PC-3 (cell line): ENCODE data around the gene SRP14. TPM values are rescaled to one million over a fixed set of nuclear protein-coding genes. Genes with fewer than 3 reads are reported as not detected.

ENCODE experiments used
- ATAC-seq: fragments of 200-7000 bp; cut with Tn5 transposase; 2 replicates; pipeline ENCODE4 v1.9.1; 2020; ENCODE audit warnings: mild to moderate bottlenecking, moderate library complexity
- BruUV-seq: library from RNA; stranded (reverse); fragments of 400-500 nt; replicated peaks from 2 replicates; lab custom pipeline; 2021; lab: Mats Ljungman, UMichigan
- CTCF ChIA-PET: fragments of 300-600 bp; sonication (Branson Sonifier 250); formaldehyde crosslinking; loops from one replicate; lab custom pipeline; 2022; ENCODE audit warnings: antibody characterized with exemption; lab: Charles Lee
- POLR2A ChIA-PET: fragments of 300-600 bp; sonication (Branson Sonifier 250); formaldehyde crosslinking; loops from one replicate; lab custom pipeline; 2022; ENCODE audit warnings: antibody characterized with exemption; ENCODE audit not compliant: unreplicated experiment; lab: Charles Lee
- DNase-seq: peaks from one replicate; pipeline ENCODE4 v3.0.0-alpha.2; 2015
- H2AFZ ChIP-seq: fragments of 300-600 bp; sonication (generic); 2 replicates; pipeline ENCODE4 v1.6.0; 2016; ENCODE audit warnings: antibody characterized with exemption, low read length
- H3F3A ChIP-seq: fragments of 300-600 bp; sonication (generic); one replicate; pipeline ENCODE4 v1.6.0; 2017; ENCODE audit warnings: antibody characterized with exemption, low read length, control low read depth, mild to moderate bottlenecking; ENCODE audit not compliant: unreplicated experiment
- H3K27ac ChIP-seq: fragments of 300-600 bp; sonication (generic); 2 replicates; pipeline ENCODE4 v1.5.1; 2016; ENCODE audit warnings: mild to moderate bottlenecking, low read length
- H3K27me3 ChIP-seq: fragments of 300-600 bp; sonication (generic); 2 replicates; pipeline ENCODE4 v1.6.1; 2016; ENCODE audit warnings: low read length, mixed read lengths
- H3K36me3 ChIP-seq: fragments of 300-600 bp; sonication (generic); 2 replicates; pipeline ENCODE4 v1.6.1; 2016; ENCODE audit warnings: low read depth, mixed run types, low read length, mixed read lengths
- H3K4me1 ChIP-seq: fragments of 300-600 bp; sonication (generic); 2 replicates; pipeline ENCODE4 v1.5.1; 2016; ENCODE audit warnings: low read length; ENCODE audit not compliant: insufficient read depth
- H3K4me2 ChIP-seq: fragments of 300-600 bp; sonication (generic); 2 replicates; pipeline ENCODE4 v1.6.0; 2016; ENCODE audit warnings: low read length
- H3K4me3 ChIP-seq: fragments of 300-600 bp; sonication (generic); 2 replicates; pipeline ENCODE4 v1.5.1; 2016; ENCODE audit warnings: mild to moderate bottlenecking, low read length, mixed read lengths
- H3K79me2 ChIP-seq: fragments of 300-600 bp; sonication (generic); 2 replicates; pipeline ENCODE4 v1.6.1; 2017; ENCODE audit warnings: low read length, mixed read lengths
- H3K9ac ChIP-seq: fragments of 300-600 bp; sonication (generic); 2 replicates; pipeline ENCODE4 v1.6.0; 2016; ENCODE audit warnings: mild to moderate bottlenecking, low read length
- H3K9me2 ChIP-seq: fragments of 300-600 bp; sonication (generic); replicated peaks from 2 replicates; pipeline ENCODE4 v1.6.1; 2016; ENCODE audit warnings: mixed run types, low read length, mixed read lengths
- H3K9me3 ChIP-seq: fragments of 300-600 bp; sonication (generic); 2 replicates; pipeline ENCODE4 v1.6.1; 2016; ENCODE audit warnings: low read length, mixed read lengths
- H4K20me1 ChIP-seq: fragments of 300-600 bp; sonication (generic); 2 replicates; pipeline ENCODE4 v1.6.1; 2016; ENCODE audit warnings: low read length, mixed read lengths
- CTCF ChIP-seq: fragments of 300-600 bp; sonication (generic); conservative IDR thresholded peaks from 2 replicates; pipeline ENCODE4 v1.5.1; 2017; ENCODE audit warnings: antibody characterized with exemption, low read depth, mild to moderate bottlenecking, low read length
- EZH2 ChIP-seq: fragments of 300-600 bp; sonication (generic); IDR thresholded peaks from one replicate; pipeline ENCODE4 v1.6.1; 2017; ENCODE audit warnings: antibody characterized with exemption, mild to moderate bottlenecking, low read length; ENCODE audit not compliant: unreplicated experiment
- EZH2phosphoT487 ChIP-seq: fragments of 300-600 bp; sonication (generic); IDR thresholded peaks from 2 replicates; pipeline ENCODE4 v1.6.1; 2018; ENCODE audit warnings: mild to moderate bottlenecking, antibody characterized with exemption, low read length, borderline replicate concordance
- intact Hi-C: fragments of 100-400 bp; cut with micrococcal nuclease; formaldehyde crosslinking; loops from 2 replicates; pipeline ENCODE4 v1.9.0; 2023
- total RNA-seq: library from RNA; depleted of rRNA; stranded (reverse); fragments of >200 nt; gene quantifications from 2 replicates; pipeline ENCODE4 v1.2.3, GENCODE V29; 2014

Gene SRP14
- total RNA-seq, 1 experiment from 2014 or later = 362 TPM

DNA sequence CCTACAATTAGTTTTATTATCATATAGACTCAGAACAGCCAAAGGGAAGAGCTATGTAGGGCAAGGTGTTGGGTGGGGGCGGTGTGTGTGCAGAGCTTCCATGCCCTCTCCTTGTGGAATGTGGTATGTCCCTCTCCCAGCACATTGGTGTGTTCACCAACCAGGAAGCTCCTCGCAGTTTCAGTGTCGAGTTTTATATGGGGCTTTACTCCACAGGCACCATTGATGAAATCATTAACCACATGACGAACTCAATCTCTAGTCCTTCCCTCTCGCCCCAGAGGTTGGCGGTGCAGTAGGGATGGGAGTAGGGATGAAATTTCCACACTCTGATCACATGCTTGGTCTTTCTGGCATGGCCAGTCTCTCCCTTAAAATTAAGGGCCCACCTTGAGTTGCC is 13.6 kb upstream of the SRP14 start:
- ChIA-PET POLR2A (no interaction called here), CTCF (interaction anchor here (0.6 kb wide), 1 partner anchor 71 kb away, joined by 4 read pairs; no protein-coding TSS in a partner anchor)
- BruUV-seq = no TSS peak
- Histone ChIP-seq H3K36me3 (no peaks in the 10 kb centered on the region), H3K9me3 (no peaks in the 10 kb centered on the region), H3K79me2 (no peaks in the 10 kb centered on the region), H2AFZ (no peak overlapping the region), H3K27me3 (no peaks in the 10 kb centered on the region), H3K27ac (no peak overlapping the region), H3K9me2 (no peaks in the 10 kb centered on the region), H3K4me3 (no peak overlapping the region), H4K20me1 (no peaks in the 10 kb centered on the region), H3K9ac (no peak overlapping the region), H3K4me2 (no peak overlapping the region), H3K4me1 (peaks cover 27% of the 10 kb centered on the region), H3F3A (no peaks in the 10 kb centered on the region)
- TF ChIP-seq EZH2phosphoT487 = no peak
- TF ChIP-seq EZH2 = no peak
- TF ChIP-seq CTCF = no peak
- intact Hi-C loops = no loop called here
- ATAC-seq (no peak), DNase-seq (no peak)

DNA sequence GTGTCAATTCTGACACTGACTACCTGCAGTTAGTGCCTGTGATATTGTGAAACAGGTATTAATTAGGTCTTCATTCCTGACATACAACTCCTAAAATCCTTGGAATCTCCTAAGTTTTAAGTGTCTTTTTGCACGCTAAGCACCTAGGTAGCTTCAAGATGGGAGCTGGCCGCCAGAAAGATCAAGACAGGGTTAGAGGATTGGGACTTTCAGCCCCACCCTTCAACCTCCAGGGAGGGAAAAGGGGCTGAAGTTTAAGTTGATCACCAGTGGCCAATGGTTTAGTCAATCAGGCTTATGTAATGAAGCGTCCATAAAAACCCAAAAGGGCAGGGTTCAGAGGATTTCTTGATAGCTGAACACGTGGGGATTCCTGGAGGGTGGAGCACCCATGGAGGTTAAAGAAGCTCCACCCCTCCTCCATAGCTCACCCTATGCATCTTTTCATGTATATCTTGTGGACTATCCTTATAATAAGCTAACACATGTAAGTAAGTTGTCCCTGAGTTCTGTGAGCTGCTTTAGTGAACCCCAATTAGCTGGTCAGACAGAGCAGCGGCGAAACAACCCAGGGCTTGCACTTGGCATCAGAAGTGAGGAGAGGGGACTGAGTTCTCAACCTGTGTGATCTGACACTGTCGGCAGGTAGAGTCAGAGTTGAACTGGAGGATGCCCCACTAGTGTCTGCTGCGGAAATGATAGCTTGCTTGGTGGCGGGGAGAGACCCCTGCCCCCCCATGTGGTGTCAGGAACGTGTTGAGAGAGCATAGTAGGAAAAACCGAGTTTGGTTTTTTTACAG is 12.8 kb upstream of the SRP14 start:
- intact Hi-C loops = no loop called here
- H3K36me3 ChIP-seq = no peaks in the 10 kb centered on the region
- H3F3A ChIP-seq = no peaks in the 10 kb centered on the region
- no peaks in the 10 kb centered on the region for H3K27me3 ChIP-seq
- no peaks in the 10 kb centered on the region for H3K79me2 ChIP-seq
- no peaks in the 10 kb centered on the region for H3K9me3 ChIP-seq
- ChIA-PET POLR2A (interaction anchor here (0.7 kb wide), 1 partner anchor 42 kb away, joined by 3 read pairs; no protein-coding TSS in a partner anchor), CTCF (no interaction called here)
- H3K4me2 ChIP-seq = no peak overlapping the region
- ATAC-seq (no peak), DNase-seq (no peak)
- no peak overlapping the region for H3K9ac ChIP-seq
- H3K9me2 ChIP-seq = no peaks in the 10 kb centered on the region
- no peak overlapping the region for H2AFZ ChIP-seq
- H3K4me1 ChIP-seq = peaks cover 34% of the 10 kb centered on the region
- H3K27ac ChIP-seq = no peak overlapping the region
- H4K20me1 ChIP-seq = no peaks in the 10 kb centered on the region
- BruUV-seq = no TSS peak
- TF ChIP-seq EZH2 = no peak
- TF ChIP-seq EZH2phosphoT487 = no peak
- TF ChIP-seq CTCF = no peak
- H3K4me3 ChIP-seq = no peak overlapping the region

DNA sequence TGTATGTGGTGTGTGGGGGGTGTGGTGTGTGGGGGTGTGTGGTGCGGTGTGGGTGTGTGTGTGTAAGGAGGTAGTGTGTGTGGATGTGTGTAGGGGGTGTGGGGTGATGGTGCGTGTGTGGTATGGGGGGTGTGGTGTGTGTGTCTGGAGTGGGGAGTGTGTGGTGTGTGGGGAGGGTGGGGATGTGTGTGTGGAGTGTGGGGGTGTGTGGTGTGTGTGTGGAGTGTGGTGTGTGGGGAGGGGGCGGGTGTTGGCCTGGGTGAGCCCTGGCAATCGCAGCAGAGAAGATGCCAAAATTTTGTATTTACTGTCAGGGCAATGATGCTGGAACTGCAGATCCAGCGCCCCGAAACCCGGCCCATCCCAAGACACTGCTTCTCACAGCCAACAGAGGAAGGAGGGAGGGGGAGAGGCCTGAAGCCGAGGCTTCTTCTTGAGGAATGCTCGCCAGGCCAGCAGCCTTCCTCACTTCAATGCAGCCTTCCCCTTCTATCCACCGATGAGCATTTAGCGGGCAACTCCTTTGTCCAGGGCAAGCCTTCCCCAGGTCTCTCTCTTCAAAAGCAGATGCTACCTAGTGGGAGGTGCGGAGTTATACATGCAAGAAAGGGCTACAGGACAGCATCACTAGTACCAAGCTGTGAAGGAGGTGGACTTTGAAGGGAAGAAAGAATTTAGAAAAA is 11.9 kb upstream of the SRP14 start:
- H2AFZ ChIP-seq = no peak overlapping the region
- no peak overlapping the region for H3K27ac ChIP-seq
- H3F3A ChIP-seq = no peaks in the 10 kb centered on the region
- H3K27me3 ChIP-seq = no peaks in the 10 kb centered on the region
- POLR2A ChIA-PET = interaction anchor here (0.7 kb wide), 1 partner anchor 42 kb away, joined by 3 read pairs; no protein-coding TSS in a partner anchor
- H4K20me1 ChIP-seq = no peaks in the 10 kb centered on the region
- no peaks in the 10 kb centered on the region for H3K79me2 ChIP-seq
- DNase-seq (no peak), ATAC-seq (no peak)
- TF ChIP-seq CTCF = no peak
- TF ChIP-seq EZH2 = no peak
- no peak for TF ChIP-seq EZH2phosphoT487
- intact Hi-C loops = no loop called here
- peaks cover 41% of the 10 kb centered on the region for H3K4me1 ChIP-seq
- H3K9me3 ChIP-seq = no peaks in the 10 kb centered on the region
- BruUV-seq = no TSS peak
- H3K4me3 ChIP-seq = no peak overlapping the region
- no peaks in the 10 kb centered on the region for H3K9me2 ChIP-seq
- H3K4me2 ChIP-seq = no peak overlapping the region
- H3K36me3 ChIP-seq = no peaks in the 10 kb centered on the region
- CTCF ChIA-PET = no interaction called here
- no peak overlapping the region for H3K9ac ChIP-seq
